GM23338 (cell line): ENCODE measurements around the gene LYZL6. TPM values are rescaled to one million over a fixed set of nuclear protein-coding genes. Genes with fewer than 3 reads are reported as not detected.

Experiments
- ETS1 ChIP-seq: IDR thresholded peaks from 2 replicates; pipeline ENCODE4 v1.6.1; 2016; ENCODE audit warnings: antibody characterized with exemption
- EZH2 ChIP-seq: fragments of 200-600 bp; sonication (generic); IDR thresholded peaks from one replicate; pipeline ENCODE4 v1.8.0; 2017; ENCODE audit warnings: antibody characterized with exemption, mild to moderate bottlenecking, low read depth; ENCODE audit not compliant: unreplicated experiment
- EZH2phosphoT487 ChIP-seq: fragments of 200-600 bp; sonication (generic); IDR thresholded peaks from one replicate; pipeline ENCODE4 v1.8.1; 2018; ENCODE audit warnings: antibody characterized with exemption; ENCODE audit not compliant: unreplicated experiment
- POLR2AphosphoS5 ChIP-seq: IDR thresholded peaks from 2 replicates; pipeline ENCODE4 v1.6.1; 2016; ENCODE audit warnings: antibody characterized with exemption, low read depth
- STAT1 ChIP-seq: IDR thresholded peaks from one replicate; pipeline ENCODE4 v1.6.1; 2016; ENCODE audit warnings: antibody characterized with exemption; ENCODE audit not compliant: unreplicated experiment
- ZNF114 ChIP-seq: fragments of 250-450 bp; sonication (Bioruptor Pico); IDR thresholded peaks from 2 replicates; pipeline ENCODE4 v1.5.0; 2020; ENCODE audit warnings: mild to moderate bottlenecking, moderate library complexity
- polyA plus RNA-seq: library from polyadenylated mRNA; unstranded; fragments of >200 nt; fragmentation: Nextera tagmentation; extraction: Ambion mirVana; gene quantifications from 2 replicates; pipeline ENCODE4 v1.2.1, GENCODE V29; 2016
- total RNA-seq: library from RNA; depleted of rRNA; stranded (reverse); fragments of >200 nt; shearing (Covaris generic); gene quantifications from 2 replicates; pipeline ENCODE4 v1.2.3, GENCODE V29; 2014
- TF ChIP-seq, protein P1 (sequence below): fragments of 250-450 bp; sonication (Bioruptor Pico); IDR thresholded peaks from 2 replicates; pipeline ENCODE4 v1.5.0; 2020; ENCODE audit warnings: mild to moderate bottlenecking, moderate library complexity
- TF ChIP-seq, protein P2 (sequence below), 2 experiments: fragments of 200-600 bp in 1 of 2; sonication (generic) in 1 of 2; conservative IDR thresholded peaks; 2 replicates each; pipeline versions ENCODE4 v1.5.1 to v1.6.1; 2016 to 2017; ENCODE audit warnings: antibody characterized with exemption in 2 of 2, low read depth in 2 of 2, mild to moderate bottlenecking in 2 of 2, moderate library complexity in 1 of 2

The LYZL6 gene
- total and polyA plus RNA-seq, 2 experiments from 2014 or later = not detected

DNA sequence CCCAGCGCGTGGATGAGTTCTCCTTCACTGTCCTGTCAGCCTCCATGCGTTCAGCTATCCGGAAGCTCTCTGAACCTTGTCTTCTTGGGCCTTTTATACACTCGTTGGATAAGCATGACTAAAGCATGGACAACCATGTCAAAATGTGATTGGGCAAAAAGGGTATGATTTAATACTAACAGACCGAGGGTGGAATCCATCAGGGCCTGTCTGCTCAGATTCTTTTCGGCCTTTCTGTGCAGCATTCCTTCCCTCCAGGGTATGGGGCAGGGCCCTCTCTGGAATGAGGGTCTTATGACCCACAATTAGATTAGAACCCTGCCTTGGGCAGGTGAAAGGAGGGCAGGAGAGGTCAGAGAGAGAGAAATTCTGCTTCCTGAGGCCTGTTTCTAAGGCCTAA is 49.3 kb downstream of the LYZL6 start (continued):
- TF ChIP-seq, protein P1, sequence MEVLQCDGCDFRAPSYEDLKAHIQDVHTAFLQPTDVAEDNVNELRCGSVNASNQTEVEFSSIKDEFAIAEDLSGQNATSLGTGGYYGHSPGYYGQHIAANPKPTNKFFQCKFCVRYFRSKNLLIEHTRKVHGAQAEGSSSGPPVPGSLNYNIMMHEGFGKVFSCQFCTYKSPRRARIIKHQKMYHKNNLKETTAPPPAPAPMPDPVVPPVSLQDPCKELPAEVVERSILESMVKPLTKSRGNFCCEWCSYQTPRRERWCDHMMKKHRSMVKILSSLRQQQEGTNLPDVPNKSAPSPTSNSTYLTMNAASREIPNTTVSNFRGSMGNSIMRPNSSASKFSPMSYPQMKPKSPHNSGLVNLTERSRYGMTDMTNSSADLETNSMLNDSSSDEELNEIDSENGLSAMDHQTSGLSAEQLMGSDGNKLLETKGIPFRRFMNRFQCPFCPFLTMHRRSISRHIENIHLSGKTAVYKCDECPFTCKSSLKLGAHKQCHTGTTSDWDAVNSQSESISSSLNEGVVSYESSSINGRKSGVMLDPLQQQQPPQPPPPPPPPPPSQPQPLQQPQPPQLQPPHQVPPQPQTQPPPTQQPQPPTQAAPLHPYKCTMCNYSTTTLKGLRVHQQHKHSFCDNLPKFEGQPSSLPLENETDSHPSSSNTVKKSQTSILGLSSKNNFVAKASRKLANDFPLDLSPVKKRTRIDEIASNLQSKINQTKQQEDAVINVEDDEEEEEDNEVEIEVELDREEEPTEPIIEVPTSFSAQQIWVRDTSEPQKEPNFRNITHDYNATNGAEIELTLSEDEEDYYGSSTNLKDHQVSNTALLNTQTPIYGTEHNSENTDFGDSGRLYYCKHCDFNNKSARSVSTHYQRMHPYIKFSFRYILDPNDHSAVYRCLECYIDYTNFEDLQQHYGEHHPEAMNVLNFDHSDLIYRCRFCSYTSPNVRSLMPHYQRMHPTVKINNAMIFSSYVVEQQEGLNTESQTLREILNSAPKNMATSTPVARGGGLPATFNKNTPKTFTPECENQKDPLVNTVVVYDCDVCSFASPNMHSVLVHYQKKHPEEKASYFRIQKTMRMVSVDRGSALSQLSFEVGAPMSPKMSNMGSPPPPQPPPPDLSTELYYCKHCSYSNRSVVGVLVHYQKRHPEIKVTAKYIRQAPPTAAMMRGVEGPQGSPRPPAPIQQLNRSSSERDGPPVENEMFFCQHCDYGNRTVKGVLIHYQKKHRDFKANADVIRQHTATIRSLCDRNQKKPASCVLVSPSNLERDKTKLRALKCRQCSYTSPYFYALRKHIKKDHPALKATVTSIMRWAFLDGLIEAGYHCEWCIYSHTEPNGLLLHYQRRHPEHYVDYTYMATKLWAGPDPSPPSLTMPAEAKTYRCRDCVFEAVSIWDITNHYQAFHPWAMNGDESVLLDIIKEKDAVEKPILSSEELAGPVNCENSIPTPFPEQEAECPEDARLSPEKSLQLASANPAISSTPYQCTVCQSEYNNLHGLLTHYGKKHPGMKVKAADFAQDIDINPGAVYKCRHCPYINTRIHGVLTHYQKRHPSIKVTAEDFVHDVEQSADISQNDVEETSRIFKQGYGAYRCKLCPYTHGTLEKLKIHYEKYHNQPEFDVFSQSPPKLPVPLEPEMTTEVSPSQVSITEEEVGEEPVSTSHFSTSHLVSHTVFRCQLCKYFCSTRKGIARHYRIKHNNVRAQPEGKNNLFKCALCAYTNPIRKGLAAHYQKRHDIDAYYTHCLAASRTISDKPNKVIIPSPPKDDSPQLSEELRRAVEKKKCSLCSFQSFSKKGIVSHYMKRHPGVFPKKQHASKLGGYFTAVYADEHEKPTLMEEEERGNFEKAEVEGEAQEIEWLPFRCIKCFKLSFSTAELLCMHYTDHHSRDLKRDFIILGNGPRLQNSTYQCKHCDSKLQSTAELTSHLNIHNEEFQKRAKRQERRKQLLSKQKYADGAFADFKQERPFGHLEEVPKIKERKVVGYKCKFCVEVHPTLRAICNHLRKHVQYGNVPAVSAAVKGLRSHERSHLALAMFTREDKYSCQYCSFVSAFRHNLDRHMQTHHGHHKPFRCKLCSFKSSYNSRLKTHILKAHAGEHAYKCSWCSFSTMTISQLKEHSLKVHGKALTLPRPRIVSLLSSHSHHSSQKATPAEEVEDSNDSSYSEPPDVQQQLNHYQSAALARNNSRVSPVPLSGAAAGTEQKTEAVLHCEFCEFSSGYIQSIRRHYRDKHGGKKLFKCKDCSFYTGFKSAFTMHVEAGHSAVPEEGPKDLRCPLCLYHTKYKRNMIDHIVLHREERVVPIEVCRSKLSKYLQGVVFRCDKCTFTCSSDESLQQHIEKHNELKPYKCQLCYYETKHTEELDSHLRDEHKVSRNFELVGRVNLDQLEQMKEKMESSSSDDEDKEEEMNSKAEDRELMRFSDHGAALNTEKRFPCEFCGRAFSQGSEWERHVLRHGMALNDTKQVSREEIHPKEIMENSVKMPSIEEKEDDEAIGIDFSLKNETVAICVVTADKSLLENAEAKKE (CRISPR knock-in tag) = no peak
- TF ChIP-seq EZH2phosphoT487 (no peak), ZNF114 (CRISPR knock-in tag) (no peak), ETS1 (no peak), POLR2AphosphoS5 (no peak), STAT1 (no peak), EZH2 (no peak)
- TF ChIP-seq, protein P2, sequence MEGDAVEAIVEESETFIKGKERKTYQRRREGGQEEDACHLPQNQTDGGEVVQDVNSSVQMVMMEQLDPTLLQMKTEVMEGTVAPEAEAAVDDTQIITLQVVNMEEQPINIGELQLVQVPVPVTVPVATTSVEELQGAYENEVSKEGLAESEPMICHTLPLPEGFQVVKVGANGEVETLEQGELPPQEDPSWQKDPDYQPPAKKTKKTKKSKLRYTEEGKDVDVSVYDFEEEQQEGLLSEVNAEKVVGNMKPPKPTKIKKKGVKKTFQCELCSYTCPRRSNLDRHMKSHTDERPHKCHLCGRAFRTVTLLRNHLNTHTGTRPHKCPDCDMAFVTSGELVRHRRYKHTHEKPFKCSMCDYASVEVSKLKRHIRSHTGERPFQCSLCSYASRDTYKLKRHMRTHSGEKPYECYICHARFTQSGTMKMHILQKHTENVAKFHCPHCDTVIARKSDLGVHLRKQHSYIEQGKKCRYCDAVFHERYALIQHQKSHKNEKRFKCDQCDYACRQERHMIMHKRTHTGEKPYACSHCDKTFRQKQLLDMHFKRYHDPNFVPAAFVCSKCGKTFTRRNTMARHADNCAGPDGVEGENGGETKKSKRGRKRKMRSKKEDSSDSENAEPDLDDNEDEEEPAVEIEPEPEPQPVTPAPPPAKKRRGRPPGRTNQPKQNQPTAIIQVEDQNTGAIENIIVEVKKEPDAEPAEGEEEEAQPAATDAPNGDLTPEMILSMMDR (conservative IDR thresholded peaks at IDR 0.05; ENCODE audit: low read depth in 2 of 2) = no peak
